Neural crest cell (in vitro differentiated cells): ENCODE data around the gene CAMK1G. TPM values are rescaled to one million over a fixed set of nuclear protein-coding genes. Genes with fewer than 3 reads are reported as not detected.

Experiments used
- DNase-seq: peaks from one replicate; pipeline ENCODE4 v3.0.0; 2021; ENCODE audit warnings: low read depth, mixed read lengths, low spot score
- H3K27ac Mint-ChIP-seq: one replicate; pipeline ENCODE4 v1.8.0; 2021; ENCODE audit warnings: mild to moderate bottlenecking, mixed read lengths; ENCODE audit not compliant: unreplicated experiment
- H3K27me3 Mint-ChIP-seq: 2 replicates; pipeline ENCODE4 v1.8.0; 2021; ENCODE audit warnings: low read depth, mild to moderate bottlenecking, mixed read lengths
- H3K36me3 Mint-ChIP-seq: 2 replicates; pipeline ENCODE4 v1.8.0; 2021; ENCODE audit warnings: low read depth, mild to moderate bottlenecking, mixed read lengths
- H3K4me1 Mint-ChIP-seq: 2 replicates; pipeline ENCODE4 v1.8.0; 2021; ENCODE audit warnings: mixed read lengths
- H3K4me3 Mint-ChIP-seq: one replicate; pipeline ENCODE4 v1.8.0; 2021; ENCODE audit warnings: mild to moderate bottlenecking, mixed read lengths
- H3K9me3 Mint-ChIP-seq: 2 replicates; pipeline ENCODE4 v1.8.0; 2021; ENCODE audit warnings: mixed read lengths
- total RNA-seq: library from RNA; stranded (reverse); gene quantifications from 2 replicates; pipeline ENCODE4 v1.2.1, GENCODE V29; 2021
- TF ChIP-seq, protein P1 (sequence below): fragments of 200-600 bp; sonication (generic); conservative IDR thresholded peaks from 2 replicates; pipeline ENCODE4 v1.5.0; 2021; ENCODE audit warnings: antibody characterized with exemption, mild to moderate bottlenecking

Gene CAMK1G
- total RNA-seq, 1 donor from 2014 or later = 1.8 TPM

DNA sequence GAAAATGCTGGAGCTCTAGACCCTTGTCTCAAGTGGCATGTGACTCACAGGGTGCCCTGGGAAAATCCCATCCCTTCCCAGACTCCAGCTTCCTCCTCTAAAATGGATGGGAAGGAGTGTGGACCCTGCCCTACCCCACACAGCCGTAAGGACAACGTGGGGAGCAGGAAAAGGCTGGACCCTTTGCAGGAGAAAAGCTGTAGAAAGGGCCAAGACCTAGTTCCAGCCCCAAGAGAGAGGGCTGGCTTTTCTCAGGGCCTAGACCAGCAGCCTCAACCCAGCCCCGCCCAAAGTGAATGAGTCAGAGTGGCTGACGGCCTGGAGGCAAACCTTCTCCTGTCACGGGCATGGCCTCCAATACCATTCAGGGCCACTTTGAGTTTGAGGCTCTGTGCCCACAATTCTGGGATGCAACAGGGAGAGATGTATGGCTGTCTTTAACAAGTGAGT is 67.6 kb downstream of the CAMK1G start:
- TF ChIP-seq, protein P1, sequence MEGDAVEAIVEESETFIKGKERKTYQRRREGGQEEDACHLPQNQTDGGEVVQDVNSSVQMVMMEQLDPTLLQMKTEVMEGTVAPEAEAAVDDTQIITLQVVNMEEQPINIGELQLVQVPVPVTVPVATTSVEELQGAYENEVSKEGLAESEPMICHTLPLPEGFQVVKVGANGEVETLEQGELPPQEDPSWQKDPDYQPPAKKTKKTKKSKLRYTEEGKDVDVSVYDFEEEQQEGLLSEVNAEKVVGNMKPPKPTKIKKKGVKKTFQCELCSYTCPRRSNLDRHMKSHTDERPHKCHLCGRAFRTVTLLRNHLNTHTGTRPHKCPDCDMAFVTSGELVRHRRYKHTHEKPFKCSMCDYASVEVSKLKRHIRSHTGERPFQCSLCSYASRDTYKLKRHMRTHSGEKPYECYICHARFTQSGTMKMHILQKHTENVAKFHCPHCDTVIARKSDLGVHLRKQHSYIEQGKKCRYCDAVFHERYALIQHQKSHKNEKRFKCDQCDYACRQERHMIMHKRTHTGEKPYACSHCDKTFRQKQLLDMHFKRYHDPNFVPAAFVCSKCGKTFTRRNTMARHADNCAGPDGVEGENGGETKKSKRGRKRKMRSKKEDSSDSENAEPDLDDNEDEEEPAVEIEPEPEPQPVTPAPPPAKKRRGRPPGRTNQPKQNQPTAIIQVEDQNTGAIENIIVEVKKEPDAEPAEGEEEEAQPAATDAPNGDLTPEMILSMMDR = no peak
- Mint-ChIP-seq H3K27me3 (no peaks in the 10 kb centered on the region), H3K4me1 (no peaks in the 10 kb centered on the region), H3K27ac (no peak overlapping the region), H3K36me3 (no peaks in the 10 kb centered on the region), H3K9me3 (no peaks in the 10 kb centered on the region), H3K4me3 (no peak overlapping the region)
- no peak for DNase-seq

DNA sequence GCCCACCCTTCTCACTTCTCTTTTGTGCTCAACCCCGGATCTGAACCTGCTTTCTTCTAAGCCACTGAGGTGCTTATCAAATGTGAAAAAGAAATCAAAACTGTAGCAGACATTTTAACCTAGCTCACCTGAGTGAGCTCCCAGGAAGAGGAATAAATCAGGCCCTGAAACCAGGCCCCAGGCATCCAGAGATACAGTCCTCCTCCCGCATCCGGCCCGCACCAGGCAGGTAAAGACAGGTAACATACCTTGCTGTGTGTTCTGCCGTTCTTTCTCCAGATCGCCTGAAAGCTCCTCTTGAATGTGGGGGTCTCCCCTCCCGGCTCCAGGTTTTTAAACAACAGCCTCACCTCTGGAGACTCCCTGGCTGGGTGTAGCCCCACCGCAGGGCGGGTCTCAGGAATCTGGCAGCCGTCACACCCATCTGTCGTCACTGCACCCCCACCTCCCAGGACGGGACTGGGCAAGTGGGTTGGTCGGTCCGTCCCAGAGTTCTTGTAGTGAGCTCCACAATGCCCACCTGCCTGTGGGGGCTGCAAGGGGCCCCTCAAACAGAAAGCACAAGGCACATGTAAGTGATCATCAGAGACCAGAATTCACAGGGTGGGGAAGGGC is 68.7 kb downstream of the CAMK1G start, which contains the start of gene LAMB3:
Gene LAMB3 (minus strand): TSS at position 305 of the 615 bp plus-strand sequence. CDS start 1,481 bp downstream, outside the sequence.
- Mint-ChIP-seq H3K9me3 (no peaks in the 10 kb centered on the region), H3K36me3 (no peaks in the 10 kb centered on the region), H3K4me3 (no peak within 1 kb of the TSS), H3K27ac (peak within 1 kb of the TSS; percentile 95), H3K27me3 (no peaks in the 10 kb centered on the region), H3K4me1 (no peaks in the 10 kb centered on the region)
- TF ChIP-seq, protein P1 = no peak
- DNase-seq = no peak

DNA sequence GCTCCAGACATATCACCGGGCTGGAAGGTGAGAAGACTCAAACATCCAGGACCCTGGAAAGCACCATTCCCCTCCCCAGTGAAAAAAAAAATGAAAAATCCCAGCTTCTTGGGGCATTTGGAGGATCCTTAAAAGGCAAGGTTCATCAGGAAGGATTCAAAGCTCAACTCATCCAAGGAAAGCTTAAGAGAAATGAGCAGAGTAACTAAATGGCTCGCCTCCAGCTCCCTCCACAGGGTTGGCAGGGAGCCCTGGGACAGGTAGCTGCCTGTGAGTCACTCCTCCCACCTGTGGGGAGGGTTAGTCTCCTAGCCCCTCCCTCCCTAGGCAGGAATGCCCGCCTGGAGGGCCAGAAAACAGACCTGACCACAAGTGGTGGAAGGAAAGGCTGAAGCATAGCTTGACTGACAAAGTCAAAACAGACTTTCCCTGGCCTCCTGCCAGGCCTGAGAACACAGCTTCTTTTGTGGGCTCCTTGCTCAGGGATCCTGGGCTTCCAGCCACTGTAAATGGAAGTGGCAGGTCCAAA is 69.4 kb downstream of the CAMK1G start:
- no peak overlapping the region for H3K4me3 Mint-ChIP-seq
- H3K36me3 Mint-ChIP-seq = no peaks in the 10 kb centered on the region
- H3K9me3 Mint-ChIP-seq = no peaks in the 10 kb centered on the region
- TF ChIP-seq, protein P1 = no peak
- H3K4me1 Mint-ChIP-seq = peaks cover 4% of the 10 kb centered on the region
- H3K27me3 Mint-ChIP-seq = no peaks in the 10 kb centered on the region
- H3K27ac Mint-ChIP-seq = no peak overlapping the region
- DNase-seq = no peak

DNA sequence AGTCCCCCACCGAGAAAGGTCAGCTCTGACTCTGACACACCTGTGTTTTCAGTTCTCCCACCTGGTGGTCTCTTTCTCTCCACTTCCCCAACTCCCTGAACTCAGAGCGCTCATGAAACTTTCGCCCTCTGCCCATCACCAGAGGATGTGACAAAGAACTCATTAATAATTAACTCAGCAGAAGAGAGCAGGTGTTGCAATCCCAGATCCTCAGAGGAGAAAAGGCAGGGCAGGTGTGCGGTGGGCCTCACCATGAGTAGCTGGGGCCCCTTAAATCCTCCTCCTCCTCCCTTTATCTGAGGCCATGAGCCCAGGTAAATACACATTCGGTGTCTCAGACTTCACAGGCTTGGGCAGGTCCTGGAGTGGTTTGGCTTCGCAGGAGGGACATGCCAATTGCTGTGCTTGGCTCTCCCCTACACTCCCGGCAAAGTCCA is 70.4 kb downstream of the CAMK1G start:
- Mint-ChIP-seq H3K9me3 (no peaks in the 10 kb centered on the region), H3K4me3 (no peak overlapping the region), H3K27ac (no peak overlapping the region), H3K36me3 (no peaks in the 10 kb centered on the region), H3K4me1 (peaks cover 9% of the 10 kb centered on the region), H3K27me3 (no peaks in the 10 kb centered on the region)
- no peak for DNase-seq
- TF ChIP-seq, protein P1 = no peak

DNA sequence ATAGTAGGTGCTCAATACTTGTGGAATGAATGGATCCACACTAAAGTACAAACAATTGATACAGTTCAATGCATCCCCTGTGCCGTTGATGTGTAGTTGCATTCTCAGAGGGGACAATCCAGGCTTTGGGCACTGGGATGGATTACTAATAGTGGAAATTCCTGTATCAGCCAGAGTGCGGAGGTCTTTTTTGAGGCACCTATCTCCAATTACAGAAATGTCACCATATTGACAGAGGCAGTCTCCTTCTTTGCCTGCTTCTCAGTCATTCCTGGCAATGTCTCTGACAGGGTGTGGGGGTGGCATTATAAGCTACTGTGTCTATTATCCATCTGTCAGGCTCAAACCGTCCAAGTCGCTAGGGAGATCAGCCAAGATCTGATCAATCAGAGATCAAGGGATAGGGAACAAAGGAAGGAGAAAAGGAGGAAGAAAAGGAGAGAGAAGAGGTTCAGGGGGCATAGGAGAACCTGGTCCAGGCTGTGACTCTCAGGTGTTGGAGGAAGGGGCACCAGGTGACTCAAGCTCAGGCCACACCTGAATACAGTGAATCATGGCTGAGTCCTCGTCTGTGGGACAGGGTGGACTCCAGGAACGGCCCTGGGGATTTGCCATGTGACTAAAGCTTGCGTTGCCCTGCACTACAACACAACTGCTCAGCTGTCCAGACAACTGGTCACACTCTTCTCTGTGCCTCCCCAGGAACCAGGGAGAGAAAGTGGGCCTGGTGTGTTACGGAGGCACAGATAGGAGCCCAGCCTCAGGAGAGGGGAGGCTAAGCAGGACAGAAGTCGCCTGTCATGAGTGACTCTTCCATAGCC is 72.1 kb downstream of the CAMK1G start:
- H3K36me3 Mint-ChIP-seq = no peaks in the 10 kb centered on the region
- no peaks in the 10 kb centered on the region for H3K9me3 Mint-ChIP-seq
- TF ChIP-seq, protein P1 = no peak
- peaks cover 16% of the 10 kb centered on the region for H3K4me1 Mint-ChIP-seq
- no peak for DNase-seq
- no peaks in the 10 kb centered on the region for H3K27me3 Mint-ChIP-seq
- no peak overlapping the region for H3K27ac Mint-ChIP-seq
- no peak overlapping the region for H3K4me3 Mint-ChIP-seq
